Hepatocyte (in vitro differentiated cells): ENCODE data around the gene MAPK14.

ENCODE experiments used
- CTCF ChIP-seq: fragments of 200-600 bp; sonication (generic); IDR thresholded peaks from 2 replicates; pipeline ENCODE4 v1.5.1; 2016; ENCODE audit warnings: antibody characterized with exemption, mild to moderate bottlenecking; ENCODE audit not compliant: poor library complexity
- EZH2 ChIP-seq: fragments of 200-600 bp; sonication (generic); IDR thresholded peaks from 2 replicates; pipeline ENCODE4 v1.6.1; 2016; ENCODE audit warnings: antibody characterized with exemption, mild to moderate bottlenecking, borderline replicate concordance

- TF ChIP-seq CTCF (no peak), EZH2 (no peak)
These were observed 45.1 kb downstream of the MAPK14 start for GRCh38 chr6:36072681-36073080.
